GM12878 (cell line): ENCODE results near the gene AOC3. TPM values are rescaled to one million over a fixed set of nuclear protein-coding genes. Genes with fewer than 3 reads are reported as not detected.

ENCODE experiments used
- ATAC-seq: fragments of 200-7000 bp; cut with Tn5 transposase; 3 replicates; pipeline ENCODE4 v1.9.1; 2020; ENCODE audit warnings: mild to moderate bottlenecking, moderate library complexity
- BruUV-seq: library from RNA; stranded (reverse); fragments of 400-500 nt; replicated peaks from 2 replicates; lab custom pipeline; 2021; lab: Mats Ljungman, UMichigan
- CTCF ChIA-PET: fragments of 300-600 bp; sonication (Branson Sonifier 250); formaldehyde crosslinking; extraction: SDS; loops from one replicate; lab custom pipeline; 2021; ENCODE audit warnings: inconsistent platforms; lab: Yijun Ruan, JAX
- POLR2A ChIA-PET: fragments of 350-600 bp; formaldehyde crosslinking; extraction: SDS; loops from one replicate; lab custom pipeline; 2021; ENCODE audit warnings: inconsistent platforms; lab: Charles Lee
- RAD21 ChIA-PET: fragments of 300-600 bp; sonication (Branson Sonifier 250); formaldehyde crosslinking; loops from one replicate; lab custom pipeline; 2023; ENCODE audit warnings: antibody characterized with exemption; ENCODE audit not compliant: unreplicated experiment; lab: Charles Lee
- SMC1A ChIA-PET: fragments of 300-600 bp; sonication (Branson Sonifier 250); formaldehyde crosslinking; loops from one replicate; lab custom pipeline; 2023; ENCODE audit not compliant: unreplicated experiment, uncharacterized antibody; lab: Charles Lee
- DNase-seq: peaks from one replicate; pipeline ENCODE4 v3.0.0-alpha.2; 2011; ENCODE audit warnings: low read depth, low spot score
- FAIRE-seq: peaks from 3 replicates; lab custom pipeline; 2011; peaks lifted over from hg19 to GRCh38; lab: Jason Lieb, UNC
- H2AFZ ChIP-seq: 2 replicates; pipeline ENCODE4 v1.6.0; 2011; ENCODE audit warnings: low read depth, low read length, control low read depth; ENCODE audit not compliant: control insufficient read depth
- H3K27ac ChIP-seq: 2 replicates; pipeline ENCODE4 v1.5.1; 2011; ENCODE audit warnings: control low read depth; ENCODE audit not compliant: control insufficient read depth, insufficient read depth
- H3K27me3 ChIP-seq, 2 experiments: replicated peaks in 1 of 2; 2 replicates each; pipeline versions ENCODE4 v1.6.0 to v1.6.1; 2011; ENCODE audit warnings: low read length in 1 of 2; ENCODE audit not compliant: control insufficient read depth in 2 of 2, insufficient read depth in 2 of 2
- H3K36me3 ChIP-seq, 2 experiments: 2 replicates each; pipeline ENCODE4 v1.5.1; 2011; ENCODE audit warnings: low read length in 1 of 2; ENCODE audit not compliant: control insufficient read depth in 2 of 2, insufficient read depth in 2 of 2
- H3K4me1 ChIP-seq: 2 replicates; pipeline ENCODE4 v1.6.1; 2011; ENCODE audit warnings: mild to moderate bottlenecking, low read length, moderate library complexity, mixed read lengths; ENCODE audit not compliant: control insufficient read depth, insufficient read depth
- H3K4me2 ChIP-seq: 2 replicates; pipeline ENCODE4 v1.6.0; 2011; ENCODE audit warnings: control low read depth; ENCODE audit not compliant: control insufficient read depth, insufficient read depth
- H3K4me3 ChIP-seq: fragments of 200-600 bp; sonication (generic); 2 replicates; pipeline ENCODE4 v1.5.1; 2016
- H3K79me2 ChIP-seq: 2 replicates; pipeline ENCODE4 v1.6.0; 2011; ENCODE audit warnings: low read length; ENCODE audit not compliant: control insufficient read depth, insufficient read depth
- H3K9ac ChIP-seq: 2 replicates; pipeline ENCODE4 v1.8.0; 2011; ENCODE audit warnings: low read length, control low read depth, mixed read lengths; ENCODE audit not compliant: control insufficient read depth, insufficient read depth
- H3K9me3 ChIP-seq: replicated peaks from 3 replicates; pipeline ENCODE4 v1.5.1; 2011; ENCODE audit warnings: mild to moderate bottlenecking, low read length; ENCODE audit not compliant: control insufficient read depth, insufficient read depth
- H4K20me1 ChIP-seq: 2 replicates; pipeline ENCODE4 v1.6.0; 2011; ENCODE audit not compliant: control insufficient read depth, insufficient read depth
- CEBPB ChIP-seq, 2 experiments: fragments of 150-350 bp in 1 of 2; IDR thresholded peaks; 2 replicates each; pipeline ENCODE4 v1.6.1; 2012 to 2014; ENCODE audit warnings: low read depth in 2 of 2, low read length in 2 of 2, borderline replicate concordance in 1 of 2, inconsistent platforms in 1 of 2
- CHD4 ChIP-seq: fragments of 200-600 bp; sonication (generic); IDR thresholded peaks from 2 replicates; pipeline ENCODE4 v1.6.1; 2016; ENCODE audit warnings: mild to moderate bottlenecking
- FOS ChIP-seq: IDR thresholded peaks from 3 replicates; pipeline ENCODE4 v1.6.1; 2011; ENCODE audit warnings: borderline replicate concordance; ENCODE audit not compliant: insufficient read length; ENCODE audit errors: extremely low read depth
- HCFC1 ChIP-seq: fragments of 150-350 bp; IDR thresholded peaks from 2 replicates; pipeline ENCODE4 v1.6.1; 2014; ENCODE audit warnings: low read length
- HDGF ChIP-seq: fragments of 450-650 bp; IDR thresholded peaks from 2 replicates; pipeline ENCODE4 v1.6.1; 2016; ENCODE audit warnings: antibody characterized with exemption
- KDM1A ChIP-seq: fragments of 200-600 bp; sonication (generic); IDR thresholded peaks from 2 replicates; pipeline ENCODE4 v1.6.1; 2016; ENCODE audit warnings: borderline replicate concordance
- MTA2 ChIP-seq: fragments of 450-650 bp; IDR thresholded peaks from 2 replicates; pipeline ENCODE4 v1.6.1; 2016; ENCODE audit warnings: low read depth, mild to moderate bottlenecking, moderate library complexity
- MXI1 ChIP-seq: fragments of 150-350 bp; IDR thresholded peaks from 2 replicates; pipeline ENCODE4 v1.6.1; 2011; ENCODE audit warnings: low read depth, mild to moderate bottlenecking, inconsistent platforms, low read length, improper control_type of control experiment
- RAD21 ChIP-seq: IDR thresholded peaks from 2 replicates; pipeline ENCODE4 v1.6.1; 2011; ENCODE audit warnings: mild to moderate bottlenecking, low read depth, low read length, moderate library complexity; ENCODE audit not compliant: insufficient read depth
- SMAD5 ChIP-seq: IDR thresholded peaks from 2 replicates; pipeline ENCODE4 v1.6.1; 2016; ENCODE audit warnings: antibody characterized with exemption, low read depth
- SP1 ChIP-seq: IDR thresholded peaks from one replicate; pipeline ENCODE4 v1.6.1; 2011; ENCODE audit warnings: low read depth, low read length
- TBL1XR1 ChIP-seq: IDR thresholded peaks from 2 replicates; pipeline ENCODE4 v1.6.1; 2012; ENCODE audit warnings: low read depth, low read length, improper control_type of control experiment
- TCF7 ChIP-seq: IDR thresholded peaks from 2 replicates; pipeline ENCODE4 v1.6.1; 2014; ENCODE audit warnings: antibody characterized with exemption, borderline replicate concordance
- ZNF24 ChIP-seq: fragments of 450-650 bp; IDR thresholded peaks from 2 replicates; pipeline ENCODE4 v1.6.1; 2017; ENCODE audit warnings: antibody characterized with exemption, mild to moderate bottlenecking
- WGBS: methylation state at CpG from one replicate; pipeline ENCODE4 v1.1.6; 2016; ENCODE audit warnings: low lambda C conversion rate; ENCODE audit not compliant: insufficient replicate concordance, insufficient coverage; ENCODE audit errors: missing lambda C conversion rate; 5-methylcytosine and 5-hydroxymethylcytosine counted together
- in situ Hi-C: fragments of 300-500 bp; cut with MboI; formaldehyde crosslinking; loops from 9 replicates; pipeline ENCODE4 v1.14.3; 2018; ENCODE audit warnings: mixed read lengths
- intact Hi-C: fragments of 100-400 bp; cut with micrococcal nuclease; formaldehyde crosslinking; loops from one replicate; pipeline ENCODE4 v1.14.2; 2022; ENCODE audit not compliant: unreplicated experiment
- polyA plus RNA-seq, 11 experiments: library from polyadenylated mRNA; depleted of rRNA in 4 of 11; unstranded in 6 of 11; stranded (reverse) in 5 of 11; fragments of >200 nt; fragmentation: Nextera tagmentation in 4 of 11; fragmentation: Illumina TruSeq in 1 of 11; extraction: Ambion mirVana in 4 of 11; extraction: Trizol in 1 of 11; gene quantifications; 1 replicate in 1 of 11; 2 replicates in 10 of 11; pipeline versions ENCODE4 v1.2.1 to v1.2.3, GENCODE V29; 2011 to 2016; ENCODE audit warnings: inconsistent platforms in 2 of 11, missing spikeins in 2 of 11, low read depth in 1 of 11
- total RNA-seq, 4 experiments: library from RNA; depleted of rRNA in 3 of 4; stranded (reverse); fragments of >200 nt in 3 of 4; fragmentation: Illumina TruSeq in 1 of 4; extraction: Trizol in 1 of 4; gene quantifications; 2 replicates each; pipeline versions ENCODE4 v1.2.1 to v1.2.3, GENCODE V29; 2013 to 2021
- TF ChIP-seq, protein P1 (sequence below): fragments of 450-650 bp; IDR thresholded peaks from 2 replicates; pipeline ENCODE4 v1.6.1; 2017; ENCODE audit warnings: low read depth, mild to moderate bottlenecking, moderate library complexity
- TF ChIP-seq, protein P2 (sequence below): fragments of 450-650 bp; formaldehyde crosslinking; IDR thresholded peaks from 2 replicates; pipeline ENCODE4 v1.4.0; 2020; ENCODE audit warnings: mild to moderate bottlenecking, moderate library complexity

The AOC3 gene
- total and polyA plus RNA-seq, 10 of the 15 experiments (the other 5 are each of a cell fraction or from before 2014, with no cell fraction given), result 0.02 to 0.91 (median 0.34) TPM; not detected in 2

DNA sequence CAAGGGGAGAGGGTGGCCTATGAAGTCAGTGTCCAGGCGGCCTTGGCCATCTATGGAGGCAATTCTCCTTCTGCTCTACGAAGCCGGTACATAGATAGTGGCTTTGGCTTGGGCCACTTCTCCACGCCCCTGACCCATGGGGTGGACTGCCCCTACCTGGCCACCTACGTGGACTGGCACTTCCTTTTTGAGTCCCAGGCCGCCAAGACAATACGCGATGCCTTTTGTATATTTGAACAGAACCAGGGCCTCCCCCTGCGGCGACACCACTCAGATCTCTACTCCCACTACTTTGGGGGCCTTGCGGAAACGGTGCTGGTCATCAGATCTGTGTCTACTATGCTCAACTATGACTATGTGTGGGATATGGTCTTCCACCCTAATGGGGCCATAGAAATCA is 17.3 kb downstream of the AOC3 start:
- no peak for ATAC-seq

More for the DNA sequence above, 17.3 kb downstream of the AOC3 start:
- CTCF ChIA-PET, result interaction anchor here (0.6 kb wide), 1 partner anchor 1111 kb away, joined by 3 read pairs; no protein-coding TSS in a partner anchor
- in situ Hi-C loops, result no loop called here
- Histone ChIP-seq H3K9ac (no peak overlapping the region), H4K20me1 (no peaks in the 10 kb centered on the region), H3K27ac (no peak overlapping the region), H3K9me3 (no peaks in the 10 kb centered on the region; the same call in 2 of the 3 replicates), H2AFZ (no peak overlapping the region), H3K4me2 (no peak overlapping the region), H3K4me3 (no peak overlapping the region), H3K4me1 (no peaks in the 10 kb centered on the region), H3K79me2 (no peaks in the 10 kb centered on the region), H3K27me3 (peaks cover 2 to 3% of the 10 kb centered on the region in 2 experiments; a peak in 2 of 4 replicates), H3K36me3 (no peaks in the 10 kb centered on the region)
- POLR2A ChIA-PET, result no interaction called here
- FAIRE-seq (no peak), DNase-seq (no peak)
- TF ChIP-seq SMAD5, result no peak
- TF ChIP-seq ZNF24, result no peak
- TF ChIP-seq TCF7, result no peak
- no peak for TF ChIP-seq CEBPB (IDR thresholded peaks at IDR 0.05; ENCODE audit: borderline replicate concordance in 1 of 2, low read depth in 2 of 2, low read length in 2 of 2)
- TF ChIP-seq RAD21, result no peak
- no peak for TF ChIP-seq MTA2
- TF ChIP-seq, protein P1, sequence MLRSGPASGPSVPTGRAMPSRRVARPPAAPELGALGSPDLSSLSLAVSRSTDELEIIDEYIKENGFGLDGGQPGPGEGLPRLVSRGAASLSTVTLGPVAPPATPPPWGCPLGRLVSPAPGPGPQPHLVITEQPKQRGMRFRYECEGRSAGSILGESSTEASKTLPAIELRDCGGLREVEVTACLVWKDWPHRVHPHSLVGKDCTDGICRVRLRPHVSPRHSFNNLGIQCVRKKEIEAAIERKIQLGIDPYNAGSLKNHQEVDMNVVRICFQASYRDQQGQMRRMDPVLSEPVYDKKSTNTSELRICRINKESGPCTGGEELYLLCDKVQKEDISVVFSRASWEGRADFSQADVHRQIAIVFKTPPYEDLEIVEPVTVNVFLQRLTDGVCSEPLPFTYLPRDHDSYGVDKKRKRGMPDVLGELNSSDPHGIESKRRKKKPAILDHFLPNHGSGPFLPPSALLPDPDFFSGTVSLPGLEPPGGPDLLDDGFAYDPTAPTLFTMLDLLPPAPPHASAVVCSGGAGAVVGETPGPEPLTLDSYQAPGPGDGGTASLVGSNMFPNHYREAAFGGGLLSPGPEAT, result no peak
- TF ChIP-seq SP1, result no peak
- no peak for TF ChIP-seq MXI1
- TF ChIP-seq HDGF, result no peak
- TF ChIP-seq HCFC1, result no peak
- no peak for TF ChIP-seq FOS
- TF ChIP-seq, protein P2, sequence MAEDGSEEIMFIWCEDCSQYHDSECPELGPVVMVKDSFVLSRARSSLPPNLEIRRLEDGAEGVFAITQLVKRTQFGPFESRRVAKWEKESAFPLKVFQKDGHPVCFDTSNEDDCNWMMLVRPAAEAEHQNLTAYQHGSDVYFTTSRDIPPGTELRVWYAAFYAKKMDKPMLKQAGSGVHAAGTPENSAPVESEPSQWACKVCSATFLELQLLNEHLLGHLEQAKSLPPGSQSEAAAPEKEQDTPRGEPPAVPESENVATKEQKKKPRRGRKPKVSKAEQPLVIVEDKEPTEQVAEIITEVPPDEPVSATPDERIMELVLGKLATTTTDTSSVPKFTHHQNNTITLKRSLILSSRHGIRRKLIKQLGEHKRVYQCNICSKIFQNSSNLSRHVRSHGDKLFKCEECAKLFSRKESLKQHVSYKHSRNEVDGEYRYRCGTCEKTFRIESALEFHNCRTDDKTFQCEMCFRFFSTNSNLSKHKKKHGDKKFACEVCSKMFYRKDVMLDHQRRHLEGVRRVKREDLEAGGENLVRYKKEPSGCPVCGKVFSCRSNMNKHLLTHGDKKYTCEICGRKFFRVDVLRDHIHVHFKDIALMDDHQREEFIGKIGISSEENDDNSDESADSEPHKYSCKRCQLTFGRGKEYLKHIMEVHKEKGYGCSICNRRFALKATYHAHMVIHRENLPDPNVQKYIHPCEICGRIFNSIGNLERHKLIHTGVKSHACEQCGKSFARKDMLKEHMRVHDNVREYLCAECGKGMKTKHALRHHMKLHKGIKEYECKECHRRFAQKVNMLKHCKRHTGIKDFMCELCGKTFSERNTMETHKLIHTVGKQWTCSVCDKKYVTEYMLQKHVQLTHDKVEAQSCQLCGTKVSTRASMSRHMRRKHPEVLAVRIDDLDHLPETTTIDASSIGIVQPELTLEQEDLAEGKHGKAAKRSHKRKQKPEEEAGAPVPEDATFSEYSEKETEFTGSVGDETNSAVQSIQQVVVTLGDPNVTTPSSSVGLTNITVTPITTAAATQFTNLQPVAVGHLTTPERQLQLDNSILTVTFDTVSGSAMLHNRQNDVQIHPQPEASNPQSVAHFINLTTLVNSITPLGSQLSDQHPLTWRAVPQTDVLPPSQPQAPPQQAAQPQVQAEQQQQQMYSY, result no peak
- TF ChIP-seq CHD4, result no peak
- no peak for TF ChIP-seq TBL1XR1
- TF ChIP-seq KDM1A, result no peak
- SMC1A ChIA-PET, result no interaction called here
- no TSS peak for BruUV-seq
- intact Hi-C loops, result no loop called here
- 64% methylated on average over 12 of the region's 12 CpGs for WGBS
- RAD21 ChIA-PET, result interaction anchor here (1.0 kb wide), 1 partner anchor 64 kb away, joined by 3 read pairs; no protein-coding TSS in a partner anchor
